ENCODE data around the gene KIAA0513.
"Not testable (repeated sequence)": the region's sequence is repeated elsewhere in the genome, so short reads cannot be mapped to it uniquely, and the experiment has no call there.

DNA sequence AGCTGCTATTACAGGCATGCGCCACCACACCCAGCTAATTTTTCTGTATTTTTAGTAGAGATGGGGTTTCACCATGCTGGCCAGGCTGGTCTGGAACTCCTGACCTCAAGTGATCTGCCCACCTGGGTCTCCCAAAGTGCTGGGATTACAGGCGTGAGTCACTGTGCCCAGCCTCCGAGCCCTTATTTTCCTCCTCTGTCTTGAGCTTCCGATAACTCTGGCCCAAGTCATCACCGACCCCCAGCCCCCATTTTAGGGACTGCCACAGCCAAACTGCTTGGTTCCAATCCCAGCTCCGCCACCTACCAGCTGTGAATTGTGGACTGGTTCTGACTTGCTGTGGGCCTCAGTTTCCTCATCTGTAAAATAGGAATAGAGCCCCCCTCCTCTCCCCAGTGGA lies 95.8 kb downstream of the KIAA0513 start:
- TF ChIP-seq, protein P1, sequence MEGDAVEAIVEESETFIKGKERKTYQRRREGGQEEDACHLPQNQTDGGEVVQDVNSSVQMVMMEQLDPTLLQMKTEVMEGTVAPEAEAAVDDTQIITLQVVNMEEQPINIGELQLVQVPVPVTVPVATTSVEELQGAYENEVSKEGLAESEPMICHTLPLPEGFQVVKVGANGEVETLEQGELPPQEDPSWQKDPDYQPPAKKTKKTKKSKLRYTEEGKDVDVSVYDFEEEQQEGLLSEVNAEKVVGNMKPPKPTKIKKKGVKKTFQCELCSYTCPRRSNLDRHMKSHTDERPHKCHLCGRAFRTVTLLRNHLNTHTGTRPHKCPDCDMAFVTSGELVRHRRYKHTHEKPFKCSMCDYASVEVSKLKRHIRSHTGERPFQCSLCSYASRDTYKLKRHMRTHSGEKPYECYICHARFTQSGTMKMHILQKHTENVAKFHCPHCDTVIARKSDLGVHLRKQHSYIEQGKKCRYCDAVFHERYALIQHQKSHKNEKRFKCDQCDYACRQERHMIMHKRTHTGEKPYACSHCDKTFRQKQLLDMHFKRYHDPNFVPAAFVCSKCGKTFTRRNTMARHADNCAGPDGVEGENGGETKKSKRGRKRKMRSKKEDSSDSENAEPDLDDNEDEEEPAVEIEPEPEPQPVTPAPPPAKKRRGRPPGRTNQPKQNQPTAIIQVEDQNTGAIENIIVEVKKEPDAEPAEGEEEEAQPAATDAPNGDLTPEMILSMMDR (conservative IDR thresholded peaks at IDR 0.05; ENCODE audit: low read length) = not testable (repeated sequence)
- not testable (repeated sequence) for TF ChIP-seq EZH2phosphoT487 (IDR thresholded peaks at IDR 0.05; ENCODE audit: borderline replicate concordance)
